ENCODE results near the gene GPD1L.
"Not testable (repeated sequence)": the region's sequence is repeated elsewhere in the genome, so short reads cannot be mapped to it uniquely, and the experiment has no call there.

The GPD1L gene

GRCh38 chr3:32106929-32107362, 526 bp downstream of the GPD1L start:
- DNase-seq, result no peak

DNA sequence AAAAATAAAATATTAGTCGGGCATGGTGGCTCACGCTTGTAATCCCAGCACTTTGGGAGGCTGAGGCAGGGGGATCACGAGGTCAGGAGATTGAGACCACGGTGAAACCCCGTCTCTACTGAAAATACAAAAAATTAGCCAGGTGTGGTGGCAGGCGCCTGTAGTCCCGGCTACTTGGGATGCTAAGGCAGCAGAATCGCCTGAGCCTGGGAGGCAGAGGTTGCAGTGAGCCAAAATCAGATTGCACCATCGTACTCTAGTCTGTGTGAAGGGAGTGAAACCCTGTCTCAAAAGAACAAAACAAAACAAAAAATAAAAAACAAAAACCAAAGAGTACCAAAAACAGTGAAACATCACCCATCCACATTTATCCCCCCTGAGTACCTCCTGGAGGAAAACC, 1.8 kb downstream of the GPD1L start:
- not testable (repeated sequence) for DNase-seq

GRCh38 chr3:32109256-32109655, 2.8 kb downstream of the GPD1L start:
- DNase-seq, result no peak

DNA sequence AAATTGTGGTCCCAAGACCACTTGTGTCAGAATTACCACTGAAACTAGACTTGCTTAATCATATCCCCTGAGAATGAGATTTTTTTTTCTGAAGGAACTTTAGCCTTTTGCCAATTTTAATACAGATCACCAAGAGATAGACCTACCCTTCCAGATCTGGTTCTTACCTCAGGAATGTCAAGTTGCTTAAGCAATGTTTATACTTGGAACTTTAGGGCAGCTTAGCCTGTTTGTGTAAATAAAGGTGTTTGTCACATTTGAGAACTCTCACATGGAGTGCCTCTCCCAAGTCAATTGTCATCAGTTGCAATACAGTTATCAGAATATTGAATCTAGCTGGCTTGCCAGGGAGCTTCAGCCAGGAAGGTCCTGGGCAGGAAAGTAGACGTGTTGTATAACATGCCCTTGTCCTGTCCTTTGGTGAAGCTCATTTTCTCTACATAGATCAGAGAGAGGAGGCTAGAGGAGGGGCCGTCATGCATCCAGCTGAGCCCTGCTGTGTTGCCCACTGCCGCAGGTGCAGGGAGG, 3.9 kb downstream of the GPD1L start:
- DNase-seq, result no peak

- no peak for DNase-seq
These were observed 5.1 kb downstream of the GPD1L start for GRCh38 chr3:32111560-32111959.

- no peak for DNase-seq
These were observed 7.1 kb downstream of the GPD1L start for GRCh38 chr3:32113566-32113965.

DNA sequence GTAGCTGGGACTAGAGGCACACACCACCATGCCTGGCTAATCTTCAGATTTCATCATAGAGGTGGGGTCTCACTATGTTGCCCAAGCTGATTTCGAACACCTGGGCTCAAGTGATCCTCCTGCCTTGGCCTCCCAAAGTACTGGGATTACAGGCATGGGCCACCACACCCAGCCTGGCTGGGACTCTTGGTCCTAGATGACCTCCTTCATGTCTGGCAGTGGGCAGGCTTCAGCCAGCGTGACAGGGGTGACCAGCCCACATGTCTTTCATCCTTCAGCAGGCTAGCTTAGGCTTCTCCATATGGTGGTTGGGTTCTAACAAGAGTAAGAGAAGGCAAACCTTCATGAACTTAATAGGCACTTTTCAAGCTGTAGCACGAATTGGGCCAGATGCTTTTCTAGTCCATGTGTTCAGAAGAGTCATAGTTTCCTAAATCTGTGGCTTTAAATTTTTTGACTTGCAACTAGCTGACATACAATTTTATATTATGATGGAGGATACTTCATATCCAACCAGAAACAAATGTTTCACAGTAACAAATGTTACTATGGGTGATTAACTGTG, 7.6 kb downstream of the GPD1L start:
- DNase-seq, result no peak

DNA sequence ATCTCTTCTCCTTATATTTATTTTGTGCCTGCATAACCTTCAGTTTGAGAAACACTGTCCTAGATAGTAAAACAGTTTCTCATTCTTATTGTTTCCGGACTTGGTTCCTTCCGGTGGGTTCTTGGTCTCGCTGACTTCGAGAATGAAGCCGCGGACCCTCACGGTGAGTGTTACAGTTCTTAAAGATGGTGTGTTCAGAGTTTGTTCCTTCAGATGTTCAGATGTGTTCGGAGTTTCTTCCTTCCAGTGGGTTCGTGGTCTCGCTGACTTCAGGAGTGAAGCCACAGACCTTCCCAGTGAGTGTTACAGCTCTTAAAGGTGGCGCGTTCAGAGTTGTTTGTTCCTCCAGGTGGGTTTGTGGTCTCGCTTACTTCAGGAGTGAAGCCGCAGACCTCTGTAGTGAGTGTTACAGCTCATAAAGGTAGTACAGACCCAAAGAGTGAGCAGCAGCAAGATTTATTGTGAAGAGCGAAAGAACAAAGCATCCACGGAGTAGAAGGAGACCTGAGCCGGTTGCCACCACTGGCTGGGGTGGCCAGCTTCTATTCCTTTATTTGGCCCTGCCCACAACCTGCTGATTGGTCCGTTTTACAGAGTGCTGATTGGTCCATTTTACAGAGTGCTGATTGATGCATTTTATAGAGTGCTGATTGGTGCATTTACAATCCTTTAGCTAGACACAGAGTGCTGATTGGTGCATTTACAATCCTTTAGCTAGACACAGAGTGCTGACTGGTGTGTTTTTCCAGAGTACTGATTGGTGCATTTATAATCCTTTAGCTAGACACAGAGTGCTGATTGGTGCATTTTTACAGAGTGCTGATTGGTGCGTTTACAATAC, 8.3 kb downstream of the GPD1L start:
- peak; percentile 45 for DNase-seq

DNA sequence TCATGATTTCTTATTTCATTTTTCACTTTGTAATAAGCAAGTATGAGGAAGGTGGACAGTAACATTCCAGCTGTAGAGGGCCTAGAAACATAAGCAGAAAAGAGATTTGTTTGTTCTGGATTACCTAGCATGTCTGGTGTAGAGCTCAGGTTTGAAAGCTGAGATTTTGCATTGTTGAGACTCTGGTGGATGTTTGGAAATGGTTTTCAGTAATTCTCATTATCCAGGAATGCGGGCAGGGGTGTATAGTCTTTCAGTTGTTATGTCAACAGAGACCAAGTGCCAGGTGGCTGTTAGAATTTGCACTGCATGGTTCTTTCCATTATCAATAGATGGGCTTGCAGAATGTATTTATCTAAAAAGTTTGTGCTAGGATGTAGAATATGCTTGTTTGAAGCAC, 10.9 kb downstream of the GPD1L start:
- no peak for DNase-seq

GRCh38 chr3:32118215-32118614, 11.8 kb downstream of the GPD1L start:
- no peak for DNase-seq

- DNase-seq, result no peak
These were observed 14.1 kb downstream of the GPD1L start for GRCh38 chr3:32120471-32120870.

DNA sequence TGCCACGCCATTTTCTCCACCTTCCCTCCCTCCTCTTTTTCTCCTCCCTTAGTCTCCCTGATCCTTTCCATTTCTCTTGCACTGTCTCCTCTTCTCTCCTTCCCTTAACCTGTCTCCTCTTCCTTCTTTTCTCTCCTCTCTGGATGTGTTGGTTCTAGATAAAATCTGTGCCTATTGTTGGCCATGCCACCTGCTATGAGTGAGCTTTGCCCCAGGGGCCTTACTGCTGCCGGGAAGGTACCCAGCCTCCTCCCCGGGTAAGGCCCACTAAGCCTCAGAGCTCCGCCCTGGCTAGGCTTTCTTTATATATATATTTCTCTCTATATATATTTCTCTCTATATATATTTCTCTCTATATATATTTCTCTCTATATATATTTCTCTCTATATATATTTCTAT, 14.7 kb downstream of the GPD1L start:
- no peak for DNase-seq

DNA sequence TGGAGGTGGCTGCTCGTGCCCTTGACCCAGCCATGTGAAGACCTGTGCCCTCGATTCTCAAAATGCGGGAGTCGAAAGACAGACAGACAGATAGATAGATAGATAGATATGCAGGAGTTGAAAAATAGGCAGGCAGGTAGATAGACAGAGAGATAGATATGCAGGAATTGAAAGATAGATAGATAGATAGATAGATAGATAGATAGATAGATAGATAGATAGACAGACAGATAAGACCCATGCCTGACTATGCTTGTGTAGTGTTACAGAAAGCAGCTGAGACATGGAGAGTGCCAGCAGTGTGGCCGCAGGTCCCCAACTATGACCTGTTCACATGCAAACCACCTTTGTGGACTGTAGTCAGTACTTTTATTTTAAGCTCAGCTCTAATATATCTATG, 17.2 kb downstream of the GPD1L start:
- no peak for DNase-seq

GRCh38 chr3:32125012-32125411, 18.6 kb downstream of the GPD1L start:
- DNase-seq, result no peak

DNA sequence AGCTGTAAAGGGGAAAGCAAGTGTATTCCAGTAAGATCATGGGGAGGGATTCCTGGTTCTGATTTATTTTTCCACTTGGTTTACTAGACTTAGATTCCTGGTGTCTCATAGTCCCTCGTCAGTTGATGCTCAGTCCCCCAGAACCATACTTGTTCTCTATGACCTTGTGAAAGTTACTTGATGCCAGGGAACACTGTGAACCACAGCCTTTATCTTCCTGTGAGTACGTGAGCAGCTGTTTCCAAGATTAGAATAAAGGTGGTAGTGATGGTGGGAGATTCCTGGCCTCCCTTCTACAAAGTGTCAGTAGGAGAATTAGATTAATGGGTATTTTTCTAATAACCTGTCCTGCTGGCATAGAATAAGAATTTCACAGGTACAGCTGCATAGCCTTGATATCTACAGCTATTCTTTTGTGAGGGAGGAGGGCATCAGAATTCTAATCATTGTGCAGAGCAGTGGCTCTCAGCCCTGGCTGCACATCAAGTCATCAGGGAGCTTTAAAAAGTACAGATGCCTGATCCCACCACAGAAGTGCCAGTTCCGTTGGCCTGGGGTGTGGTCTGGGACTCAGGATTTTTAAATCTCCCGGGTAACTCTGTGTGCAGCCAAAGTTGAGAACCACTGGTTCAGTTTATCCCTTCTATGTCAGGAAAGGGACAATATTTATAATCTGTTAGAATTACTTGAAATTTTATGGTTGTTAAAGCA, 20.0 kb downstream of the GPD1L start:
- DNase-seq, result no peak

GRCh38 chr3:32127219-32127826, 20.9 kb downstream of the GPD1L start:
- DNase-seq, result no peak

GRCh38 chr3:32128936-32129335, 22.5 kb downstream of the GPD1L start:
- no peak for DNase-seq

- no peak for DNase-seq
These were observed 23.4 kb downstream of the GPD1L start for GRCh38 chr3:32129832-32130231.

- DNase-seq, result no peak
These were observed 25.7 kb downstream of the GPD1L start for GRCh38 chr3:32132121-32132520.

GRCh38 chr3:32132706-32133105, 26.3 kb downstream of the GPD1L start:
- DNase-seq, result no peak

GRCh38 chr3:32136703-32137102, 30.3 kb downstream of the GPD1L start:
- no peak for DNase-seq

DNA sequence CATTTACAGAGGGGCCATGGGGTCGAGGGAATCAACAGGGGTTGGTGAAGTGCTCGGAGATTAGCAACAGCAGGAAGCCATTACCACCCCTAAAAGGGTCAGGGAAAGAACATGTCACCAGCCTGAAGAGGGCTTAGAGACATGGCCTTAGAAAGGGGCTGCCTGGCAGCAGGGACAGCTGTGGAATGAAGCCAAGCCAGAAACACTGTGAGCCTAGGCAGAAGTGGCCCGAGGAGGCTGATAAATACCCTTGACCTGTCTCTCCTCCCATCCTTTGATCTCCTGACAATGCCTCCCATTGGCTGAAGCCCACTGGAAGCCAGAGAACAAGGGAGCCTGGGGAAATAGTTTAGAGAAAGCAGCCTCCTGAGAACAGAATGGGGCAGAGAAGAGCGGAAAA, 31.4 kb downstream of the GPD1L start:
- no peak for DNase-seq

GRCh38 chr3:32138545-32139104, 32.2 kb downstream of the GPD1L start:
- DNase-seq, result no peak
